Measurements from ENCODE around the gene TTC28.
"Not testable (repeated sequence)": the region's sequence is repeated elsewhere in the genome, so short reads cannot be mapped to it uniquely, and the experiment has no call there.

The TTC28 gene

DNA sequence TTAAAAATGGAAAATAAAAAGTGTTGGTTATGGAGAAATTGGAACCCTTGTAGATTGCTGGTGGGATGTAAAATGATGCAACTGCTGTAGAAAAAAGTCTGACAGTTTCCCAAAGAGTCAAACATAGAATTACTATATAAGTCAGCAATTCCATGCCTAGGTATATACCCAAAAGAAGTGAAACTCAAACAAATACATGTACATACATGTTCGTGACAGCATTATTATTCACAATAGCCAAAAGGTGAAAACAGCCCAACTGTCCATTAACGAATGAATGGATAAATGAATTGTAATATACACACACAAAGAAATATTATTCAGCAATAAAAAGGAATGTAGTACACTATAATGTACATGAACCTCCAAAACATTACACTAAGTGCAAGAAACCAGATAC lies 116.0 kb downstream of the TTC28 start:
- no peak overlapping the region for H3K4me3 ChIP-seq (ENCODE audit: low read depth, low read length)
- TF ChIP-seq, protein P1, sequence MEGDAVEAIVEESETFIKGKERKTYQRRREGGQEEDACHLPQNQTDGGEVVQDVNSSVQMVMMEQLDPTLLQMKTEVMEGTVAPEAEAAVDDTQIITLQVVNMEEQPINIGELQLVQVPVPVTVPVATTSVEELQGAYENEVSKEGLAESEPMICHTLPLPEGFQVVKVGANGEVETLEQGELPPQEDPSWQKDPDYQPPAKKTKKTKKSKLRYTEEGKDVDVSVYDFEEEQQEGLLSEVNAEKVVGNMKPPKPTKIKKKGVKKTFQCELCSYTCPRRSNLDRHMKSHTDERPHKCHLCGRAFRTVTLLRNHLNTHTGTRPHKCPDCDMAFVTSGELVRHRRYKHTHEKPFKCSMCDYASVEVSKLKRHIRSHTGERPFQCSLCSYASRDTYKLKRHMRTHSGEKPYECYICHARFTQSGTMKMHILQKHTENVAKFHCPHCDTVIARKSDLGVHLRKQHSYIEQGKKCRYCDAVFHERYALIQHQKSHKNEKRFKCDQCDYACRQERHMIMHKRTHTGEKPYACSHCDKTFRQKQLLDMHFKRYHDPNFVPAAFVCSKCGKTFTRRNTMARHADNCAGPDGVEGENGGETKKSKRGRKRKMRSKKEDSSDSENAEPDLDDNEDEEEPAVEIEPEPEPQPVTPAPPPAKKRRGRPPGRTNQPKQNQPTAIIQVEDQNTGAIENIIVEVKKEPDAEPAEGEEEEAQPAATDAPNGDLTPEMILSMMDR (IDR thresholded peaks at IDR 0.05; ENCODE audit: borderline replicate concordance, insufficient read depth, low read depth, low read length): no peak

DNA sequence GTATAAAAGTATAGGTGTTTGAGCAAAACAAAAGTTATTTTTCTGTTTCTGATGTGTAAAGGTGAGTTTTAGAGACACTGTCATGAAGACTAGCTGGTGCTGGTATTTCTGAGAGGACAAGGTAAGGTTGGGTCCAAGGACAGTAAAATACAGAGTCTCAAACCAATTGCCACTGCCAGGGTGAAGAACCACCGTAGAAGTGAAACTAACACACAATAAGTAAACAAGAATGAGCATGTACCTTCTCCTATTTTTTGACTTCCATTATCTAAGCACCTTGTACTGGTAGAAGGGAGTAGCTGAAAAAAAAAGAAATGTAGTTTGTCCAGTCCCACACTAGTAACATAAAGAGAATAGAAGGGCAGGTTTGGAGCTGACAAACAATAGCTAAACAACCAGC lies 117.3 kb downstream of the TTC28 start:
- TF ChIP-seq, protein P1 (IDR thresholded peaks at IDR 0.05; ENCODE audit: borderline replicate concordance, insufficient read depth, low read depth, low read length): no peak
- no peak overlapping the region for H3K4me3 ChIP-seq (ENCODE audit: low read depth, low read length)

DNA sequence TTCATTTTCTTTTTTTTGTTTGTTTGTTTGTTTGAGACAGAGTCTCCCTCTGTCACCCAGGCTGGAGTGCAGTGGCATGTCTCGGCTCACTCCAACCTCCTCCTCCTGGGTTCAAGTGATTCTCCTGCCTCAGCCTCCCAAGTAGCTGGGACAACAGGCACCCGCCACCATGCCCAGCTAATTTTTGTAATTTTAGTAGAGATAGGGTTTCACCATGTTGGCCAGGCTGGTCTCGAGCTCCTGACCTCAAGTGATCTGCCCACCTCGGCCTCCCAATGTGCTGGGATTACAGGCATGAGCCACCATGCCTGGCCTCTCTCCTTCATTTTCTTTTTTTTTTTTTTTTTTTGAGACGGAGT lies 118.9 kb downstream of the TTC28 start:
- H3K4me3 ChIP-seq (ENCODE audit: low read depth, low read length): not testable (repeated sequence)

DNA sequence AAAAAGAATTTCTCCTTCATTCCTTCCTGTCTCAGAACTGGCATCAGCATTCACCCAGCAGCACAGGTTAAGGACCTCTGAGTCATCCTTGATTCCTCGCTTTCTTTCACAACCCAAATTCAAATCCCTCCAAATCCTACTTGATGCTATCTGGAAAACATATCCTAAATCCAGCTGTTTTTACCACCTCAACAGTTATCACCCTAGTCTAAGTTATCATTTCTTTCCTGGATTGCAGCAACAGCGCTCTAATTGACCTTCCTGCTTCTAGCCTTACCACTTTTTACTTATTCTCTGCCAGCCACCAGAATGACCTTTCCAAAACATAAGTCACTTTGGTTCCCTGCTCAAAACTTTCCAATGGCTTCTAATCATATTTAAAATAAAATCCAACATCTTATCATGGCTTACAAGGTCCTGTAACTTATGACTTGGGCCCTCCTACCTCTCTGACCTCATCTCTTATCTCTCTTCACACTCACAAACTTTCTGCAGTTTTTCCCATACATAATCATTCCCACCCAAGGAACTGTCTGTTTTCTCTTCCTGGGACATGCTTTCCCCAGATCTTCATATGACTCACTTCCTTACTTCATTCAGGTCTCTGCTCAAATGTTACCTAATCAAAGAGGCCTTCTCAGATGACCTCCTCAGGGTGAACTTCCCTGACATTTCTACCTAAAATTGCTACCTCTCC lies 119.4 kb downstream of the TTC28 start:
- TF ChIP-seq, protein P1 (IDR thresholded peaks at IDR 0.05; ENCODE audit: borderline replicate concordance, insufficient read depth, low read depth, low read length): no peak
- H3K4me3 ChIP-seq (ENCODE audit: low read depth, low read length): no peak overlapping the region

DNA sequence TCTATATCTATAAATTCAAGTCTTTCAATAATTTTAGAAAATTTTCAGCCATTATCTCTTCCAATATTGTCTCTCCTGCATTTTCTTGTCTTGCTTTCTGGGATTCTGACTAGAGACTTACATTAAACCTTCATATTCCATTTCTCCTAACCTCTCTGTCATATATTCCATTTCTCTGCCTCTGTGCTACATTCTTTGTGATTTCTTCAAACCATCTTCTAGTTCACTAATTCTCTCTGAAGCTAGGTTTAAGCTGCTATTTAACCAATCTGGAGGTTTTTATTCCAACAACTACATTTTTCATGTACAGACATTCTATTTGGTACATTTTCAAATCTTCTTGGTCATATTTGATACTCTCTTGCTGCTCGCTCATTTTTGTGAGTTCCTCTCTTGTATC lies 122.5 kb downstream of the TTC28 start:
- H3K4me3 ChIP-seq (ENCODE audit: low read depth, low read length): no peak overlapping the region
- TF ChIP-seq, protein P1 (IDR thresholded peaks at IDR 0.05; ENCODE audit: borderline replicate concordance, insufficient read depth, low read depth, low read length): no peak

DNA sequence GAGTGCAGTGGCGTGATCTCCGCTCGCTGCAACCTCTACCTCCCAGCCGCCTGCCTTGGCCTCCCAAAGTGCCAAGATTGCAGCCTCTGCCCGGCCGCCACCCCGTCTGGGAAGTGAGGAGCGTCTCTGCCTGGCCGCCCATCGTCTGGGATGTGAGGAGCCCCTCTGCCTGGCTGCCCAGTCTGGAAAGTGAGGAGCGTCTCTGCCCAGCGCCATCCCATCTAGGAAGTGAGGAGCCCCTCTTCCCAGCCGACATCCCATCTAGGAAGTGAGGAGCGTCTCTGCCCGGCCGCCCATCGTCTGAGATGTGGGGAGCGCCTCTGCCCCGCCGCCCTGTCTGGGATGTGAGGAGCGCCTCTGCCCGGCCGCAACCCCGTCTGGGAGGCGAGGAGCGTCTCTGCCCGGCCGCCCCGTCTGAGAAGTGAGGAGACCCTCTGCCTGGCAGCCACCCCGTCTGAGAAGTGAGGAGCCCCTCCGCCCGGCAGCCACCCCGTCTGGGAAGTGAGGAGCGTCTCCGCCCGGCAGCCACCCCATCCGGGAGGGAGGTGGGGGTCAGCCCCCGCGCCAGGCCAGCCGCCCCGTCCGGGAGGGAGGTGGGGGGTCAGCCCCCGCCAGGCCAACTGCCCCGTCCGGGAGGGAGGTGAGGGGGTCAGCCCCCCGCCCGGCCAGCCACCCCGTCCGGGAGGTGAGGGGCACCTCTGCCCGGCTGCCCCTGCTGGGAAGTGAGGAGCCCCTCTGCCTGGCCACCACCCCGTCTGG lies 126.4 kb downstream of the TTC28 start:
- H3K4me3 ChIP-seq (ENCODE audit: low read depth, low read length): not testable (repeated sequence)

DNA sequence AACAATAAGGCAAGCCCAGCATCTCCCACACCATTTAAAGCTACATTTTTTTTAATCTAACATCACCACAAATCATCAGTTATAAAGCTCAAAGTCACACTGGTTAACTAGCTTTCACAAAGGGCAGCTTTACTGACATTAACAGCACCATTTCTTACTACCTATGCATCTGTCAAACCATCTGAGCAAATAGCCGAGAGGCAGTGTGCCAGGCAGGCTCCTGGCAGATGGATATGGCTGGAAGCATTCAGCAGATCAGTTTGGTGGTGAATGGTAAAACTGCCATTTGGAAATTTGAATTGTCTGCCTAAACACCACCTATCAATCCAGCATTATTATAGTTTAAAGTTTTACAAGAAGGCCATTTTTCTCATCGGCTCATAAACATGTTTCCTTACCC lies 131.2 kb downstream of the TTC28 start:
- H3K4me3 ChIP-seq (ENCODE audit: low read depth, low read length): no peak overlapping the region
- TF ChIP-seq, protein P1 (IDR thresholded peaks at IDR 0.05; ENCODE audit: borderline replicate concordance, insufficient read depth, low read depth, low read length): no peak

DNA sequence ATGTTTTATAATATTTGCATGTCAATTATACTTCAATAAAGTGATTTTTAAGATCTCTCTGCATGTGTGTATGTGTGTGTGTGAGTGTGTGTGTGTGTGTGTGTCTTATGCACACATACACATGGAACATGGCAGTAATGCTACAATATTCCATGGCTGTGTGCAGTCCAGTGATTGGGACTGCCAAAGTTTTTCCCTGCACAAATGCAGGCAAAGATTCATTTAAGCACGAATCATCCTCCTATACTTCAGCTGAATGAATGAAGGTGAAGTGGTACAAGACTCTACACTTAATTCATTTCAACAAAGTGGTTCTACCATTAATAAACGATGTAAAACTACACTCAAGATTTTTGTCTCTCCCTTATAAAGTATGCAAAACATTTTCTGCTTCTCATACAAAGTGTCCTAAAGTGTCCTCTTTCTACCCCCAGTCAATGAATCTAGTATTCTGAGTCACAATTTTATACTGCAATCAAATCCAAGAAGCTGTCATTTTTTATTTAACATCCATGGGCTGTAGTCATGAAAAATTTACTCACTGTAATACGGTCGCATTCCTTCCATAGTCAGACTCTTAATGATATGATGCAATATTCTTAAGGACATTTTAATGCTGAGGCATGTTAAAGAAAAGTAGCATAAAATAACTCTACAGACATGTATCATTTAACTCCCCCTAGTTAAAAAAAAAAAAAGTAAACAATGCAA lies 132.4 kb downstream of the TTC28 start:
- no peak overlapping the region for H3K4me3 ChIP-seq (ENCODE audit: low read depth, low read length)
- TF ChIP-seq, protein P1 (IDR thresholded peaks at IDR 0.05; ENCODE audit: borderline replicate concordance, insufficient read depth, low read depth, low read length): no peak

All from GM12875 (cell line).